Measurements from ENCODE around the gene DYNC2H1.

DNA sequence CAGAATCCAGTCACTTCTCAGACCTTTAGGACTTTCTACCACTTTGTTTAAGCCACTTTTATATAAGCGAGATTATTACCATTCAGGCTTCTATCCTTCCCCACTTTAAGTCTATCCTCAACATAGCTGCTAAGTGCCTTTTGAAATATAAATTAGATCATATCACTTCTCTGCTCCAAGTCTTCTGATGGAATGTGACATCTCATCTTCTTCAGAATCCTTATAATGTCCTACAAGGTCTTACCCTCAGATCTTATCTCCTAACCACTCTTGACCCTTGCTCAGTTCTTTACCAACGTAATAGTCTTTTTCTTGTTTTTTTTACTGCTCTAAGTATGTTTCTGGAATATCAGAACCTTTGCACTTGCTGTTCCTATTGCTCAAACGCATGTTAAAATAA lies 188.7 kb downstream of the DYNC2H1 start:
- TF ChIP-seq, protein P1, sequence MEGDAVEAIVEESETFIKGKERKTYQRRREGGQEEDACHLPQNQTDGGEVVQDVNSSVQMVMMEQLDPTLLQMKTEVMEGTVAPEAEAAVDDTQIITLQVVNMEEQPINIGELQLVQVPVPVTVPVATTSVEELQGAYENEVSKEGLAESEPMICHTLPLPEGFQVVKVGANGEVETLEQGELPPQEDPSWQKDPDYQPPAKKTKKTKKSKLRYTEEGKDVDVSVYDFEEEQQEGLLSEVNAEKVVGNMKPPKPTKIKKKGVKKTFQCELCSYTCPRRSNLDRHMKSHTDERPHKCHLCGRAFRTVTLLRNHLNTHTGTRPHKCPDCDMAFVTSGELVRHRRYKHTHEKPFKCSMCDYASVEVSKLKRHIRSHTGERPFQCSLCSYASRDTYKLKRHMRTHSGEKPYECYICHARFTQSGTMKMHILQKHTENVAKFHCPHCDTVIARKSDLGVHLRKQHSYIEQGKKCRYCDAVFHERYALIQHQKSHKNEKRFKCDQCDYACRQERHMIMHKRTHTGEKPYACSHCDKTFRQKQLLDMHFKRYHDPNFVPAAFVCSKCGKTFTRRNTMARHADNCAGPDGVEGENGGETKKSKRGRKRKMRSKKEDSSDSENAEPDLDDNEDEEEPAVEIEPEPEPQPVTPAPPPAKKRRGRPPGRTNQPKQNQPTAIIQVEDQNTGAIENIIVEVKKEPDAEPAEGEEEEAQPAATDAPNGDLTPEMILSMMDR (conservative IDR thresholded peaks at IDR 0.05; ENCODE audit: low read depth, low read length): no peak
- TF ChIP-seq EZH2 (IDR thresholded peaks at IDR 0.05; ENCODE audit: low read length, unreplicated experiment) (no peak), EZH2phosphoT487 (IDR thresholded peaks at IDR 0.05; ENCODE audit: borderline replicate concordance, low read length) (no peak)

All from PC-3 (cell line).